SK-N-SH treated with all-trans-retinoic acid at 6 μM for 48 hours (cell line): ENCODE data around the gene MMP1.

Source experiments
- ARNTL ChIP-seq: fragments of 450-650 bp; formaldehyde crosslinking; IDR thresholded peaks from 2 replicates; pipeline ENCODE4 v1.5.0; 2020; ENCODE audit warnings: low read depth, mild to moderate bottlenecking, moderate library complexity, borderline replicate concordance
- CREB5 ChIP-seq: fragments of 250-450 bp; sonication (Bioruptor Pico); IDR thresholded peaks from 2 replicates; pipeline ENCODE4 v1.5.1; 2020; ENCODE audit warnings: low read depth, mild to moderate bottlenecking, moderate library complexity
- ISL1 ChIP-seq: fragments of 250-450 bp; sonication (Bioruptor Pico); IDR thresholded peaks from 2 replicates; pipeline ENCODE4 v2.1.2; 2022; ENCODE audit warnings: mild to moderate bottlenecking, moderate library complexity
- OSR1 ChIP-seq: fragments of 250-450 bp; sonication (Bioruptor Pico); IDR thresholded peaks from 2 replicates; pipeline ENCODE4 v1.8.0; 2022; ENCODE audit warnings: moderate library complexity, mild to moderate bottlenecking, inconsistent platforms
- PATZ1 ChIP-seq: fragments of 250-450 bp; sonication (Bioruptor Pico); IDR thresholded peaks from 2 replicates; pipeline ENCODE4 v1.8.0; 2020; ENCODE audit warnings: mild to moderate bottlenecking, moderate library complexity, borderline replicate concordance
- PPARA ChIP-seq: fragments of 250-450 bp; sonication (Bioruptor Pico); IDR thresholded peaks from 2 replicates; pipeline ENCODE4 v1.5.0; 2020; ENCODE audit warnings: mild to moderate bottlenecking, borderline replicate concordance
- RARB ChIP-seq: fragments of 250-450 bp; sonication (Bioruptor Pico); IDR thresholded peaks from 2 replicates; pipeline ENCODE4 v1.8.0; 2021; ENCODE audit warnings: mild to moderate bottlenecking, moderate library complexity
- TCF4 ChIP-seq: fragments of 250-450 bp; sonication (Bioruptor Pico); IDR thresholded peaks from 2 replicates; pipeline ENCODE4 v1.8.0; 2021; ENCODE audit warnings: mild to moderate bottlenecking, moderate library complexity, borderline replicate concordance
- ZC3H10 ChIP-seq: fragments of 250-450 bp; sonication (Bioruptor Pico); IDR thresholded peaks from 2 replicates; pipeline ENCODE4 v1.5.1; 2021; ENCODE audit warnings: mild to moderate bottlenecking, moderate library complexity
- ZFP3 ChIP-seq: fragments of 250-450 bp; sonication (Bioruptor Pico); IDR thresholded peaks from 2 replicates; pipeline ENCODE4 v1.5.0; 2020; ENCODE audit warnings: mild to moderate bottlenecking, moderate library complexity
- ZFP30 ChIP-seq: fragments of 450-650 bp; formaldehyde crosslinking; IDR thresholded peaks from 2 replicates; pipeline ENCODE4 v1.5.0; 2022; ENCODE audit warnings: mild to moderate bottlenecking, moderate library complexity
- ZNF565 ChIP-seq: fragments of 450-650 bp; formaldehyde crosslinking; conservative IDR thresholded peaks from 2 replicates; pipeline ENCODE4 v1.5.0; 2020; ENCODE audit warnings: low read depth, mild to moderate bottlenecking, moderate library complexity
- ZNF70 ChIP-seq: fragments of 450-650 bp; formaldehyde crosslinking; IDR thresholded peaks from 2 replicates; pipeline ENCODE4 v1.5.0; 2020; ENCODE audit warnings: mild to moderate bottlenecking, moderate library complexity

GRCh38 chr11:102767800-102768199 lies 30.2 kb downstream of the MMP1 start:
- no peak for TF ChIP-seq RARB
- no peak for TF ChIP-seq ISL1
- no peak for TF ChIP-seq ZNF565 (CRISPR knock-in tag)
- no peak for TF ChIP-seq ZFP30 (CRISPR knock-in tag)
- TF ChIP-seq OSR1 (CRISPR knock-in tag) = no peak
- TF ChIP-seq ZNF70 (CRISPR knock-in tag) = no peak
- TF ChIP-seq CREB5 (CRISPR knock-in tag) = no peak
- TF ChIP-seq PPARA (CRISPR knock-in tag) = no peak
- no peak for TF ChIP-seq ARNTL
- TF ChIP-seq ZC3H10 (CRISPR knock-in tag) = no peak
- no peak for TF ChIP-seq PATZ1 (CRISPR knock-in tag)
- TF ChIP-seq TCF4 = no peak
- no peak for TF ChIP-seq ZFP3 (CRISPR knock-in tag)
